Thymus (tissue), 11 donors: Measurements from ENCODE around the gene KCNQ1. TPM values are rescaled to one million over a fixed set of nuclear protein-coding genes. Genes with fewer than 3 reads are reported as not detected.

Experiments used
- DNase-seq, 9 donors: peaks; one replicate each; pipeline ENCODE4 v3.0.0-alpha.2; 2013; ENCODE audit warnings: low spot score in 9 of 9, low read depth in 6 of 9, missing footprints in 1 of 9
- H3K27ac ChIP-seq, 2 donors: one replicate each; pipeline ENCODE4 v1.5.1; 2013; ENCODE audit warnings: control low read depth in 1 of 2, low read depth in 1 of 2, low read length in 1 of 2, mild to moderate bottlenecking in 1 of 2, moderate library complexity in 1 of 2
- H3K27me3 ChIP-seq, 2 donors: one replicate each; pipeline ENCODE4 v1.5.1; 2013; ENCODE audit warnings: low read length in 1 of 2; ENCODE audit not compliant: control insufficient read depth in 2 of 2, insufficient read depth in 1 of 2
- H3K36me3 ChIP-seq, 2 donors: one replicate each; pipeline ENCODE4 v1.5.1; 2013; ENCODE audit warnings: low read length in 1 of 2, mild to moderate bottlenecking in 1 of 2, moderate library complexity in 1 of 2; ENCODE audit not compliant: control insufficient read depth in 2 of 2, insufficient read depth in 2 of 2
- H3K4me1 ChIP-seq, 2 donors: one replicate each; pipeline ENCODE4 v1.5.1; 2013; ENCODE audit warnings: low read length in 2 of 2; ENCODE audit not compliant: control insufficient read depth in 2 of 2, insufficient read depth in 2 of 2
- H3K4me3 ChIP-seq, 2 donors: one replicate each; pipeline ENCODE4 v1.5.1; 2013; ENCODE audit warnings: low read length in 2 of 2, control low read depth in 1 of 2, mild to moderate bottlenecking in 1 of 2
- H3K9me3 ChIP-seq, 2 donors: one replicate each; pipeline ENCODE4 v1.5.1; 2013; ENCODE audit warnings: low read length in 1 of 2, mild to moderate bottlenecking in 1 of 2; ENCODE audit not compliant: control insufficient read depth in 2 of 2, insufficient read depth in 1 of 2
- WGBS: extraction: QIAGEN DNeasy Blood & Tissue Kit; methylation state at CpG from one replicate; pipeline ENCODE4 v1.1.7; 2013; 5-methylcytosine and 5-hydroxymethylcytosine counted together
- polyA plus RNA-seq: library from polyadenylated mRNA; stranded (reverse); fragments of 200-250 nt; gene quantifications from one replicate; pipeline ENCODE4 v1.2.3, GENCODE V29; 2013
- total RNA-seq: library from RNA; stranded (reverse); fragments of 120-200 nt; gene quantifications from one replicate; pipeline ENCODE4 v1.2.4, GENCODE V29; 2013
- donor health status: healthy.

KCNQ1 gene
- total and polyA plus RNA-seq, 2 donors: 0.94 to 3.7 TPM

DNA sequence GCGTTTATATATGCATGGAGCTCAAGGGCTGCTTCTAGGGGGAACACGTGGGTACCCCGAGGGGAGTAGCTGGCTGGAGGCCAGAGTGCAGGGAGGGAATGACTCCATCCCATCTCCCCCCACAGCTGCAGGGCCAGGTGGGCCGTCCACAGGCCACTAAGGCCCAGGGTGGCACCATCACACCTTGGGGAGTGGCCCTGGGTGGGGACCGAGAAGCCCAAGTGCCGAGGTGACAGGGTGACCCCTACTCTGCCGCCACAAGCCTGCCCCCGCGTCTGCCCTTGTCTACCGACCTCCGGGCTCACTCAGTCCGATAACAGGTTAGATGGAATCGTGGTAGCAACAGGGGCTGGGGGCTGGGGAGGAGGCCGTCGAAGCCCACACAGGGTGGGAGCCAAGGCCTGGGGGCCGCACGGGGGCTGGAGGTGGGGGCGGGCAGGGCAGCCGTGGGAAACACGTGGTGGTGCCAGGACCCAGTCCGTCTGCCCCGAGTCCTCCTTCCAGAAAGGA is 129.3 kb downstream of the KCNQ1 start:
- Histone ChIP-seq H3K27ac (no peak overlapping the region), H3K9me3 (peaks cover 0 to 11% of the 10 kb centered on the region in 2 donors), H3K4me1 (no peaks in the 10 kb centered on the region)

GRCh38 chr11:2574553-2575535 is 130.0 kb downstream of the KCNQ1 start:
- 96% methylated on average over 45 of the region's 45 CpGs for WGBS
- Histone ChIP-seq H3K4me1 (no peaks in the 10 kb centered on the region), H3K9me3 (peaks cover 0 to 11% of the 10 kb centered on the region in 2 donors), H3K4me3 (no peak overlapping the region), H3K27me3 (no peaks in the 10 kb centered on the region), H3K36me3 (no peaks in the 10 kb centered on the region), H3K27ac (no peak overlapping the region)
- no peak for DNase-seq

More for the DNA sequence above, 129.3 kb downstream of the KCNQ1 start:
- 95% methylated on average over 22 of the region's 22 CpGs for WGBS
- Histone ChIP-seq H3K36me3 (no peaks in the 10 kb centered on the region), H3K27me3 (no peaks in the 10 kb centered on the region), H3K4me3 (no peak overlapping the region)
- no peak for DNase-seq

GRCh38 chr11:2575591-2576051 is 130.8 kb downstream of the KCNQ1 start:
- H3K4me1 ChIP-seq: no peaks in the 10 kb centered on the region
- H3K27me3 ChIP-seq: no peaks in the 10 kb centered on the region
- 98% methylated on average over 17 of the region's 17 CpGs for WGBS
- no peaks in the 10 kb centered on the region for H3K36me3 ChIP-seq
- no peak overlapping the region for H3K27ac ChIP-seq
- no peak overlapping the region for H3K4me3 ChIP-seq
- no peak for DNase-seq
- H3K9me3 ChIP-seq: peaks cover 0 to 7% of the 10 kb centered on the region in 2 donors

DNA sequence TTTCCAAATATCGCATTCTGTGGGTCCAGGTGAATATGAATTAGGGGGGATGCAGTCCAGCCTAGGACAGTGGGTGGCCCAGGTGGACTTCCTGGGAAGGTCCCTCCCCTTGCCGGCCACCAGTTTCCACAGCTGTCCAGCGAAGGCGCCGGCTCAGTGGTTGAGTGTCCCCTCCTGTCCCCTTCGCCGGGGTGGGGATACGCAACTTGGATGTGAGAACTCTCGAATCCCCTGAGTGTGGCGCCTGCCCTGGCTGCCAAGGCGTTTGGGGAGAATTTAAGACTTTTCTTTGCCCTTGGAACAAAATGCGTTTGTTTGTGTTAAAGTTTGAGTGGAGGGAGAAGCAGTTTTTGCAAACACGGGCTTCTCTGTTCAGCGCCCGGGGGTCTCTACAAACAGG is 131.3 kb downstream of the KCNQ1 start:
- WGBS: 97% methylated on average over 15 of the region's 15 CpGs
- Histone ChIP-seq H3K4me3 (no peak overlapping the region), H3K9me3 (peaks cover 0 to 5% of the 10 kb centered on the region in 2 donors), H3K4me1 (no peaks in the 10 kb centered on the region), H3K27ac (no peak overlapping the region), H3K36me3 (no peaks in the 10 kb centered on the region), H3K27me3 (no peaks in the 10 kb centered on the region)
- DNase-seq: no peak

DNA sequence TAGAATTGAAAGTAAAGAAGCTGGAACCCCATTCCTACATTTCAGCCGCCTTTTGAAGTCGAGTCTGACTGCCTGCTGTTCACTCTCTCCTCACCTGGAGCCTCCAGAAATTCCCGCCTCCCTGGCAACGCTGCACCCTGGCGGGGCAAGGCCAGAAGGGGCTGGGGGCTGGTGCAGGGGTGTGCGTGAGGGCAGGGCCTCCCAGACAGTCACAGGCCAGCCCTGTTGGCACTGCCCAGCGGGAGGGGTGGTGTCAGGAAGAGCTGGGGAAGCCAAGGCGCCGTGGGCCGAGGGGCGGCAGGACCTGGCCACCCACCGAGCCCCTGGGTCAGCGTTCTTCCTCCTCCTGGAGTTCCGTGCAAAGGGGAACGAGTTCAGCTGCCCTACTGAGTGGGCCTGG is 131.7 kb downstream of the KCNQ1 start:
- H3K9me3 ChIP-seq: peaks cover 0 to 4% of the 10 kb centered on the region in 2 donors
- no peaks in the 10 kb centered on the region for H3K36me3 ChIP-seq
- DNase-seq: no peak
- H3K4me3 ChIP-seq: no peak overlapping the region
- H3K27me3 ChIP-seq: no peaks in the 10 kb centered on the region
- H3K27ac ChIP-seq: no peak overlapping the region
- H3K4me1 ChIP-seq: no peaks in the 10 kb centered on the region
- WGBS: 94% methylated on average over 15 of the region's 15 CpGs

GRCh38 chr11:2577031-2577990 is 132.5 kb downstream of the KCNQ1 start:
- no peaks in the 10 kb centered on the region for H3K4me1 ChIP-seq
- H3K27me3 ChIP-seq: no peaks in the 10 kb centered on the region
- no peak overlapping the region for H3K27ac ChIP-seq
- 95% methylated on average over 33 of the region's 33 CpGs for WGBS
- peak in 1 of 9 donors; percentile 3 for DNase-seq
- H3K36me3 ChIP-seq: no peaks in the 10 kb centered on the region
- H3K9me3 ChIP-seq: no peaks in the 10 kb centered on the region
- no peak overlapping the region for H3K4me3 ChIP-seq

DNA sequence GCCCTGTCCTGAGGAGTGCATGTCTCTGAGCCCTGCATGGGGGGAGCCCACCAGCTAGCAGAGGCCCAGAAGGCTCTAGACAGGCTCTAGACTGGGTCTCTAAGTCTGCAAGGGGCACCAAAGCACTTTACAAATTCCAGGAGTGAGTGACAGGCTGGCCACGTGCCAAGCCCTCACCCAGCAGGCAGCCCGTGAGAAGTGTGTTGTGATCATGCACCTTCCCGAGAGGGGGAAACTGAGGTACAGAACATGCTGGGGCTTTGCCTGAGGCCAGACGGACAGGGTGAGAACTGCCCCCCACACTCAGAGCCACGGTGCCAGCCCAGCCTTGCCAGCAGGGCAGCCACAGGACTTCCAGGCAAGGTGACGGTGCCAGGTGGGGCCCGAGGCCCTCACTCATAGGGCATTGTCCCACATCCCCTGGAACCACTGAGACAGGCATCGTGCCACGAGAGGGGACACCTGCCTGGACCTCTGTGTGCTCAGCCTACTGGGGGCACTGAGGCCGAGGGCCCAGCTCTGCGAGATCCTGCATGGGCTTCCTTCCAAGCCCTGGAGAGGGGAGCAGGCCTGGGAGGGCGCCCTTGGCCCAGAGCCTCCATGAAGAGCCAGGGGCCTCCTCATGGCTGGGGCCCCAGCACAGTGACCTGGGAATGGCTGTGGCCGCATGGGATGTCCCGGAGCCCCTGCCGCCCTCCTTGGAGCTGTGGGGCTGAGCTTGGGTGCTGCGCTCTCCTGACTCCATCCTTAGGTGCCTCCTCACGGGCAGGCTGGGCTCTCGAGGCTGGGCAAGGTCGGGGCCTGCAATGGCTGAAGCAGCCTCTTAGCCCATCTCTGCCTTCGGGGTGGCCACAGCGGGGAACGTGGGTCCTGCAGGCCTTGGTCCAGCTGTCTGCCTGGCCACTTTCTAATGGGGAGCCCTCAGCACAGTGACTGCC is 133.5 kb downstream of the KCNQ1 start:
- Histone ChIP-seq H3K27me3 (no peaks in the 10 kb centered on the region), H3K4me3 (no peak overlapping the region), H3K4me1 (no peaks in the 10 kb centered on the region), H3K27ac (no peak overlapping the region), H3K9me3 (no peaks in the 10 kb centered on the region), H3K36me3 (no peaks in the 10 kb centered on the region)
- DNase-seq: no peak
- WGBS: 96% methylated on average over 22 of the region's 22 CpGs

DNA sequence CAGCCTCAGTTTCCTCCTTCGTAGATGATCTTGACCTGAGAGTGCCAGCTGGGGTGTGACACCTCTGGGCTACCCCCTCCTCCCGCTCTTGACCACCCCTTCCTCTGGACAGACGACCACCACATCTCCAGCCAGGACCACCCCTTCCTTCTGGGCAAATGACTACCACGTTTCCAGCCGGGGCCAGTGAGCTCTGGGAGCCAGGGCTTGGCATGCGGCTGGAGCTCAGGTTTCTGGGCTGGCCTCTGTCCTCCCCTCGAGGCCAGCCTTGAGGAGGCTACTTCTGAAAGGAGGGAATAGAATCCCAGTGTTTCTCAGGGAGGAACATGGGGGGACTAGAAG is 134.1 kb downstream of the KCNQ1 start:
- Histone ChIP-seq H3K4me1 (no peaks in the 10 kb centered on the region), H3K27ac (no peak overlapping the region), H3K27me3 (no peaks in the 10 kb centered on the region), H3K9me3 (no peaks in the 10 kb centered on the region), H3K36me3 (no peaks in the 10 kb centered on the region), H3K4me3 (no peak overlapping the region)
- 93% methylated on average over 7 of the region's 7 CpGs for WGBS
- no peak for DNase-seq
